HG03039 (cell line): Measurements from ENCODE around the gene SH2D3A.

Experiments
- ATAC-seq: cut with Tn5 transposase; IDR thresholded peaks from one replicate; pipeline ENCODE4 v1.9.1; 2021; ENCODE audit warnings: mild to moderate bottlenecking, moderate library complexity; ENCODE audit not compliant: unreplicated experiment

Gene SH2D3A

GRCh38 chr19:6723738-6724137, 43.5 kb downstream of the SH2D3A start:
- no peak for ATAC-seq

DNA sequence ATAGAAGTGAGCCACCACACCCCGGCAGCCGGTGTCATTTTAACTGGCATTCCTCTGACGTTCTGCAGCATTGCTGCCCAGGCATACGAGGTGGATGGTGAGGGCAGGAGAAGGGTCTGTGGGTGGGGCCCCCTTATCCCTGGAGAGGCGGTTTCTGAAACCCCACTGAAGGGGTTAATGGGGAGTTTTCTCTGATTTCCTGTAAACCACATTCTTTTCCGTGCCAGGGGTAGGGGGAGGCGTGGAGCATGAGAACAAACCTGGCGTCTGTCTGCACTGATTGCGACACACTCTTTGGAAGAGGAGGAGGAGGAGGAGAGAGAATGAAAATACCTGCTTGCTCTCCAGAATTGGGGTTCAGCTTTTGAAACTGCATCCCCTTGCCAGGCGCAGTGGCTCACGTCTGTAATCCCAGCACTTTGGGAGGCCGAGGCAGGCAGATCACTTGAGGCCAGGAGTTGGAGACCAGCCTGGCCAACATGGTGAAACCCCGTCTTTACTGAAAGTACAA, 44.1 kb downstream of the SH2D3A start:
- ATAC-seq, result no peak

- no peak for ATAC-seq
Measured at GRCh38 chr19:6721773-6722172, 45.5 kb downstream of the SH2D3A start.

DNA sequence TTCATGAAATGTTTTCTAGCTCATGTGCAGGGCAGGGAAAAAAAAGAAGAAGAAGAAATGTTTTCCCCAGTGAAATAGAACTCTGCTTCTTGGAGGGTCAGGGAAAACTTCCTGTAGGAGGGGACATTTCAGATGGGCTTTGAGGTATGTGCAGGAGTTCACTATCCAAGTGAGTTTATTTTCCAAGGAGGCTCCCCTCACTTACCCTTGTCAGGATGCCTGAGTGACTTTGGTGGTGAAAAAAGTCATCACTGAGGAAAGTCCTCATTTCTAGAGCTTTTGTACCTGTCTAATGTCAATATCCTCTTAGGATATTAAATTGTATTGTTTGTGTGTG, 46.1 kb downstream of the SH2D3A start:
- no peak for ATAC-seq

GRCh38 chr19:6720369-6721137, 46.7 kb downstream of the SH2D3A start, which contains the start of gene C3:
Gene C3, minus strand, starts transcription at chr19:6720650. Its CDS starts 61 bp downstream, at chr19:6720589.
- ATAC-seq, result no peak

GRCh38 chr19:6719992-6720368, 47.3 kb downstream of the SH2D3A start:
- ATAC-seq, result no peak

DNA sequence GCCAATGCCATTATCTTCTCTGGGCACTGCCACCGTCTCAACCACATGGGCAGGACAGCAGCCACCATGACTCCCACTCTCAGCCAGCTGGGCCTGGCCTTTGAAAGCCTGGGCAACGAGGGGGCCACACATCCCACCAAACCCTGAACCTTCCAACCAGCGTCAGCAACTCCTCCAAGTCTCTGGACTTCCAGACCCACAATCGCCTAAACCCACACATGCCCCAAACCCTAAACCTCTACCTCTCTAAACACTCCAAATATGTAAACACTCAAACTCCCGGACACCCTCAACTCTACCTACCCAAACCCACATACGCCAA, 47.7 kb downstream of the SH2D3A start:
- ATAC-seq, result no peak

- no peak for ATAC-seq
Measured at GRCh38 chr19:6718741-6719539, 48.3 kb downstream of the SH2D3A start.

DNA sequence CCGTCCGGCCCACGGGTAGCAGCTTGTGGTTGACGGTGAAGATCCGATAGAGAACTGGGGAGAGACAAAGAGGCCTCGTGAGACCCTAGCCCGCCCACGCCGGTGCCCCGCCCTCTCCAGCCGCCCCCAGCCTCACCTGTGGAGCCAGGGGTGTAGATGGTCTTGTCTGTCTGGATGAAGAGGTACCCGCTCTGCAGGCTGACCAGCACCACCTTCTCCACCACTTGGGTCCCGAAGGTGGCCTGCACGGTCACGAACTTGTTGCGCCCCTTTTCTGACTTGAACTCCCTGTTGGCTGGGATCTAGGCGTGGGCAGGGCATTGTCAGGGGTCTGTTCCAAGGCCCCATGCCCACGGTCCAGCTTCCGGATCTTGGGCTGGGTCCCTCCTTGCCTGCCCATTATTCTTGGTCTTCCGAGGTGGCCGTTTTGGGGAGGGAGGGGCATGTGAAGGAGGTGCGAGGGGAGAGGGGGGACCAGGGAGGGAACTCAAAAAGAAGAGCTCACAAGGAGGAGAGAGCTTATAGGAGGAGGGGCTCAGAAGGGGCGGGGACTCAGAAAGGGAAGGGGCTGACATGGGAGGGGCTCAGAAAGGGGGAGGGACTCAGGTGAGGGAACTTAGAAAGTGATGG, 49.0 kb downstream of the SH2D3A start:
- no peak for ATAC-seq

DNA sequence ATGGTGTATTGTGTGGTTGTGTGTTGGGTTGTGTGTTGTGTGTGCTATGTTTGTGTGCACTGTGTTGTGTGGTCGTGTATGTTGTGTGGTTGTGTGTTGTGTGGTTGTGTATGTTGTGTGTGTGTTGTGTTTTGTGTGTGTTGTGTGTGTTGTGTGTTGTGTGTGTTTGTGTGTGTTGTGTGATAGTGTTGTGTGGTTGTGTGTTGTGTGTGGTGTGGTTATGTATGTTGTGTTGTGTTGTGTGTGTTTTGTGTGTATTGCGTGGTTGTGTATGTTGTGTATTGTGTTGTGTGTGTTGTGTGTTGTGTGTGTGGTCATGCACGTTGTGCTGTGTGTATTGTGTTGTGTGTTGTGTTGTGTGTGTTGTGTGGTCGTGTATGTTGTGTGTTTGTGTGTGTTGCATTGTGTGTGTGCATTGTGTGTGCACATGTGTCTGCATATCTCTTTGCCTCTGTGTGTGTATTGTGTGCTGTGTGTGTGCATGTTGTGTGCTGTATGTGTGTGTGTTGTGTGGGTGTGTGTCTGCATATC, 49.7 kb downstream of the SH2D3A start:
- ATAC-seq, result no peak

DNA sequence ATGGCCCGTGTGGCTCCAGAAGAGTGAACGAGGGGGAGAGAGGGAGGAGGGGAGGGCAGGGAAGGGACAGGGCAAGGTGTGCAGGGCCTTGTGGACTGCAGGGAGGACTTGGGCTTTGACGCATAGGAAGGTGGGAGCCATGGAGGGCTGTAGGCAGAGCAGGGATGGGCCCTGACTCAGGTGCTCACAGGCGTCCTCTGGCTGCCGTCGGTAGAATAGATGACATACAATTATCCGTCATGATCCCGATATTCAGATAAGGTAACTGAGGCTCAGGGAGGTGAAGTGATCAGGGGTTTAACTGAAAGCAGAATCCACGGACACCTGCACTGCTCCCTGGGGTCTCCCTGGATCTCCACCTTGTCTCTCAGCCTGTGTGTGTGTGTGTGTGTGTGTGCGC, 50.2 kb downstream of the SH2D3A start:
- no peak for ATAC-seq

- no peak for ATAC-seq
Measured at GRCh38 chr19:6716610-6716970, 50.6 kb downstream of the SH2D3A start.

GRCh38 chr19:6714749-6715555, 52.3 kb downstream of the SH2D3A start:
- ATAC-seq, result no peak

GRCh38 chr19:6713773-6714692, 53.2 kb downstream of the SH2D3A start:
- no peak for ATAC-seq

- ATAC-seq, result no peak
Measured at GRCh38 chr19:6712692-6713670, 54.3 kb downstream of the SH2D3A start.

DNA sequence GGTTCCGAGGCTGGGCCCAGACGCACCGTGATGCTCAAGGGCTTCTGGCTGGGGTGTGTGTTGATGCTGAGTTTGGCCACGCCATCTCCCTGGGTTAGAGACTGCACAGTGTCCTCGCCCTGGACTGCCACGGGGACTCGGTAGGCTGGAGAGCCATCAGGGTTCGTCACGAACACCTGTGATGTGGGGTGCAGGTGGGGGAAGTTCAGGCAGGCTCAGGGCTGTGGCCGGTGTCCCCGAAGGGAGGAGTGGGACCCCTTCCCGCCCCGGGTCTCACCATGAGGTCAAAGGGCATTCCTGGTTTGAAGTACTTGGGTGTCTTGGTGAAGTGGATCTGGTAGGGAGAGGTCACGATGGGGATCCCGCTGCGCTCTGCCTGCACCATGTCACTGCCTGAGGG, 55.0 kb downstream of the SH2D3A start:
- no peak for ATAC-seq

DNA sequence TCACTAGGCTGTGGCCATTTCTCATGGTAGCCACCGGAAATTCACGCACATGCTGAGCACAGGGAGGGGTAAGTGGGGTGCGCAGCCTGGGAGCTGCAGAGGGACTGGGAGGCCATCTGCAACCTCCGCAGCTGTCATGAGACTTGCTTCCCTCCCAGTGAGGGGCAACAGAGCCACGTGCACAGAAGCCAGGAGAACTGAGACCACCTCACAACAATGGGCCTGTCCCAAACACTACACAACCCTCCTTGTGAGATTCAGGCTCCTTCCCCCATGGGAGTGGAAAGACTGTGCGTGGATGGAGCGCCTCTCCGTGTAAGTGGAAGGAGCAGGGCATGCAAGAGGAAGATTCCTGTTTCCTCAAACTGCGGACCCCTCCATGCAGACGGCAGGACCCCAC, 55.6 kb downstream of the SH2D3A start:
- ATAC-seq, result no peak

- no peak for ATAC-seq
Measured at GRCh38 chr19:6711078-6711361, 56.2 kb downstream of the SH2D3A start.
